VCaP (cell line): ENCODE results near the gene FBN1.

Source experiments
- H3K27ac ChIP-seq: fragments of 450-650 bp; 2 replicates; pipeline ENCODE4 v1.5.1; 2017
- CTCF ChIP-seq: fragments of 450-650 bp; conservative IDR thresholded peaks from 2 replicates; pipeline ENCODE4 v1.5.1; 2017; ENCODE audit warnings: mild to moderate bottlenecking, moderate library complexity

Gene FBN1

GRCh38 chr15:48642795-48643194 lies 2.7 kb downstream of the FBN1 start:
- H3K27ac ChIP-seq: peak overlapping the region; percentile 51
- no peak for TF ChIP-seq CTCF

GRCh38 chr15:48641416-48641815 lies 4.1 kb downstream of the FBN1 start:
- peak; percentile 40 for TF ChIP-seq CTCF

GRCh38 chr15:48638963-48639362 lies 6.5 kb downstream of the FBN1 start:
- TF ChIP-seq CTCF: no peak
- no peak overlapping the region for H3K27ac ChIP-seq

More at GRCh38 chr15:48641416-48641815, 4.1 kb downstream of the FBN1 start:
- no peak overlapping the region for H3K27ac ChIP-seq

GRCh38 chr15:48637639-48638038 lies 7.9 kb downstream of the FBN1 start:
- peak overlapping the region; percentile 26; the same call in 1 of the 2 replicates for H3K27ac ChIP-seq
- no peak for TF ChIP-seq CTCF

- no peak overlapping the region for H3K27ac ChIP-seq
- TF ChIP-seq CTCF: no peak
Observed at GRCh38 chr15:48636511-48636910, 9.0 kb downstream of the FBN1 start.

GRCh38 chr15:48634893-48635292 lies 10.6 kb downstream of the FBN1 start:
- H3K27ac ChIP-seq: no peak overlapping the region
- no peak for TF ChIP-seq CTCF

GRCh38 chr15:48634096-48634495 lies 11.4 kb downstream of the FBN1 start:
- no peak overlapping the region for H3K27ac ChIP-seq
- TF ChIP-seq CTCF: no peak

- TF ChIP-seq CTCF: no peak
- no peak overlapping the region for H3K27ac ChIP-seq
Observed at GRCh38 chr15:48632651-48633050, 12.9 kb downstream of the FBN1 start.
